GM08714 (cell line): ENCODE results near the gene KEAP1.

ENCODE experiments used
- H3K4me3 ChIP-seq: fragments of 200-500 bp; sonication (Bioruptor generic); 2 replicates; pipeline ENCODE4 v1.5.1; 2014; ENCODE audit warnings: mild to moderate bottlenecking, low read length, inconsistent platforms
- ZNF274 ChIP-seq: IDR thresholded peaks from 2 replicates; pipeline ENCODE4 v1.6.1; 2012; ENCODE audit warnings: mild to moderate bottlenecking, low read depth, low read length

KEAP1 gene

DNA sequence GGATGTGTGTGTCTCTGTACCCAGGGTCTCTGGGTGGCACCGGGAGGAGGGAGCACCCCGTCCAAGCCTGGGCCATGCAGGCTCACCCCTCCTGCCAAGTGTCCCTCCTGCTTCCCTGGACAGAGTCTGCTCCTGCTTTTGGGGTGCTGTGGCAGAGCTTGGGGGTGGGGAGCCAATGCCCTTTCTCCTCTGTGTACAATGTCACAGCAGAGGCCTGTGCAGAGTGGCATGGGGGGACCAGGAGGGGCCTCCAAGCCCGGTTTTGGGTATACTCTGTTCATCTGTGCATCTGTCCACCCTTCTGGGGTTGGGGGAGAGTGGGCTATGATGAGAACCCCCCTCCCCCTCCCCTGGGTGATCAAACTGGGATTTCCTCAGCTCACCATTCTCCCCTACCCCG, 49.3 kb downstream of the KEAP1 start:
- TF ChIP-seq ZNF274 = no peak
- no peak overlapping the region for H3K4me3 ChIP-seq

DNA sequence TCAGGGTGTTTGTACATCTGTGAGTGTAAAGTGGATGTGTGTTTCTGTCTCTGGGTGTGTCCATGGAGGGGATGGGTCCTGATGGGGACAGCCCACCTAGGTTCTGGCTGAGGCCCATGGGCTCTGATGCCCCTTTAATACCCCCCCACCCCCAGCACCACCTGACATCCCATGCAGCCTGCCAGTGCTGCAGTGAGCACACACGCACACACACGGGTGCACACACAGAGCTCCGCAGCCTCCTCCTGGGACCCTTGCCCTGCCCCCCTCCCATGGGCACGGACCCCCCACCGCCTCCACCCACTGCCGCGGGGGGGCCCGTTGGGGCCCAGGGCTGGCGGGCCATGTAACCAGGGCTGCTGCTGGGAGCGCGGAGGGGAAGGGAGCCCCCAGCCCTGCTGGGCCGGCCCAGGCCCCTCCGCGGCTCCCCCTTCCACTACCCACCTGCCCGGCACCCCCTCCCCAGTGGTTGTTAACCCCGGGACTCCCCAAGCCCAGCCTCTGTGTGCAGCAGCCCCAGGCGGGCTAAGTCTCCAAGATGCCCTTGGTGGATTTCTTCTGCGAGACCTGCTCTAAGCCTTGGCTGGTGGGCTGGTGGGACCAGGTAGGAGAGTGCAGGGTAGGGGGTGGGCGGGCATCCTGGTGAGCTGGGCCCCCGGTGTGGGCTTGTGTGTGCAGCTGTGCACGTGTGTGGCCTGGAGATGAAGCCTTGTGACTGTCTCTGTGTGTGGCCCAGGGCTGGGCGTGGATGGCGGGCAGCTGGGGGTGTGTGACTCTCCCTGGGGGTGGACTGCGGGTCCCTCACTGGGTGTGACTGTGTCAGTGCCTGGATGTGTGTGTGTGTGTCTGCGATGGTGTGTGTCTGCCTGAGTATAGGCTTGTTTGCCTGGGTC, 50.2 kb downstream of the KEAP1 start:
- no peak overlapping the region for H3K4me3 ChIP-seq
- no peak for TF ChIP-seq ZNF274

DNA sequence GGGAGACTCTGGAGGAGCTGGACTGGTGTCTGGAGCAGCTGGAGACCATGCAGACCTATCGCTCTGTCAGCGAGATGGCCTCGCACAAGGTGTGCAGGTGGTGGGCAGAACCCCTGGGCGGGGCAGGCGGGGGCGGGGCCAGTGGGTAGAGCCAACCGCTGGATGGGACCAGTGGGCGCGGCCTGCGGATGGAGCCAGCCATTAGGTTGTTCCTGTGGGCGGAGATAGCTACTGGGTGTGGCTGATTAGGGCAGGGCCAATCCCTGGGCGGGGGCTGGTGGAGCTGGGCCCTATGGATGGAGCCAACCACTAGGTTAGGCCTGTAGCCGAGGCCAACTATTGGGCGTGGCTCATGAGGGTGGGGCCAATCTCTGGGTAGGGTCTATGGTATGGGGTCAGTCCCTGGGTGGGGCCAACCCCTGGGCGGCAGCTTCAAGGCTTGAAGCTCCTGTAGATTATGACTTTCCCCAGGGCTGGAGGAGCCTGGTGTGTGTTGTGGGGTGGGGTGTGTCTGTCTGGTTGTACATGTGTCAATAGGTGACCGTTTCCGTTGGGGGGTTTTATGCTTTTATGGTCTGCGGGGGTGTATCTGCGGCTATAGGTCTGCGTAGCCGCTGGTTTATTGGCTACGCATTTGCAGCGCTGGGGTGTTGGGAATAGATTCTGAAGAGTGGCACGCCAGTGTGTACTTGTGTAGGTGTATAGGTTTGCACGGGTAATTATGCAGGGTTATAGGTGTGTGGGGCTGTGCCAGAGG, 52.1 kb downstream of the KEAP1 start:
- no peak for TF ChIP-seq ZNF274

GRCh38 chr19:10450191-10450852, 52.8 kb downstream of the KEAP1 start:
- no peak for TF ChIP-seq ZNF274
- H3K4me3 ChIP-seq = no peak overlapping the region

More for the DNA sequence above, 52.1 kb downstream of the KEAP1 start:
- no peak overlapping the region for H3K4me3 ChIP-seq

DNA sequence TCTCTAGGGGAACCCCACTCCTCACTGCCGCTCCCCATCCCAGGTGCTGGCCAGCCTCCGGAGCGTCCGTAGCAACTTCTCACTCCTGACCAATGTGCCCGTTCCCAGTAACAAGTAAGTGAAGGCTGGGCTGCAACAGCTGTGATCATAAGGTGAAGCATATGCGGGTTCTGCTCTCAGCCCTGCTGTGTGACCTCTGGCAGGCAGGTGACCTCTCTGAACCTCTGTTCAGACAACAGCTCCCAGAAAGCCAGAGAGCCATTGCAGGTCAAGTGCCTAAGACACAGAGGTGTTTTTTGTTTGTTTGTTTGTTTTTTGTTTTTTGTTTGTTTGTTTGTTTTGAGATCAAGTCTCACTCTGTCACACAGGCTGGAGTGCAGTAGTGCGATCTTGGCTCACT, 54.1 kb downstream of the KEAP1 start:
- TF ChIP-seq ZNF274 = no peak
- H3K4me3 ChIP-seq = no peak overlapping the region

- no peak overlapping the region for H3K4me3 ChIP-seq
- TF ChIP-seq ZNF274 = no peak
These were observed 60.5 kb downstream of the KEAP1 start for GRCh38 chr19:10442698-10443097.

DNA sequence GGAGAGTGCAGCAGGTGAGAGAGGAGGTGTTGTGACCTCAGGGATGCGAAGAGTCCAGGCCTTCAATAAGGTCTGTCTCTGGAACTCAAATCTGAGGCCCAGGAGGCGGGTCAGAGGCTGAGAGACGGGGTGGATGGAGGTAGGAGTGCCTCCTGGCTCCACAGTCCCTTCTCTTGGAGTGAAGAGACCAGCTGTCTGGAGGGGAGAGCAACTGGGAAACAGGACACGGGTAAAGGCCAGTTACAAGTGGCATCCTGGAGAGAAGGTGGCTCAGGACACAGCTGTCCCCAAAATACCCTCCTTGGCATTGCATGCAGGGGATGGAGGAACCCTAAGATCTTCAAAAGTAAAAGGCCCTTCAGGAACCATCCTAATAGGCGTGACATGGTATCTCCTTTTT, 63.6 kb downstream of the KEAP1 start:
- H3K4me3 ChIP-seq = no peak overlapping the region
- TF ChIP-seq ZNF274 = no peak
